ENCODE results near the gene ZNRF3.

Gene ZNRF3

DNA sequence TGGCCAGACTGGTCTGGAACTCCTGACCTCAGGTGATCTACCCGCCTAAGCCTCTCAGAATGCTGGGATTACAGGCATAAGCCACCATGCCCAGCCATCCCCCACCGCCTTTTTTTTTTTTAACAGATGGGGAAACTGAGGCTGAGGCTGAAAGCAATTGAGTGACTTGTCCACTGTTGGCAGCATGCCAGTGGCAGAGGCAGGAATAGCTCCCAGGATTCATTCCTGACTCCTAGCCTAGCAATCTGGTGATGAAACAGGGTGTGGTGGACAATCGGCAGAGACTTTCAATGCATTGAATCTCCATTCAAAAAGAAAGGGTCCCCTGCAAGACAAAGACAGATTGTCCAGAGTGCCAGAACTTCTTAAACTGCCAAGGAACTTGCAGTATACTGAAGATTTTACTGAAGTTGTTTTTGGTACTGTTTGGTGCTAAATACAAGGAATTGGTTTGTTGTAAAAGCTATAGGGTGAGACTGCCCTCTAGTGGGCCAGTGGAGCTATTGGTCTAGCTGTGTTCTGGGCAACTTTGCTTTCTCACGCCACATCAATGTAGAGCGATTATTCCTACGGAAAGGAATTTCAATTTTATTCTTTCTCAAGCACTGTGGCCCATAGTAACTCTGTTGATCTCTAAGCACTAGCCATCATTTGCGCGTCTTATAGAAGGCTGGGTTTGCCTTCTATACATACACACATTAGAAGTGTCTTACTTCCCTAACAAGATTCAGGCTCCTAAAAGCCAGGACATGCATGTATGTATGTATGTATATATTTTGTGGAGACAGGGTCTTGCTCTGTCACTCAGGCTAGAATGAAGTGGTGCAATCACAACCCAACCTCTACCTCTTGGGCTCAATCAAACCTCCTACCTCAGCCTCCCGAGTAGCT is 157.3 kb downstream of the ZNRF3 start:
- DNase-seq, result peak; percentile 76 to 87 (median 78)

DNA sequence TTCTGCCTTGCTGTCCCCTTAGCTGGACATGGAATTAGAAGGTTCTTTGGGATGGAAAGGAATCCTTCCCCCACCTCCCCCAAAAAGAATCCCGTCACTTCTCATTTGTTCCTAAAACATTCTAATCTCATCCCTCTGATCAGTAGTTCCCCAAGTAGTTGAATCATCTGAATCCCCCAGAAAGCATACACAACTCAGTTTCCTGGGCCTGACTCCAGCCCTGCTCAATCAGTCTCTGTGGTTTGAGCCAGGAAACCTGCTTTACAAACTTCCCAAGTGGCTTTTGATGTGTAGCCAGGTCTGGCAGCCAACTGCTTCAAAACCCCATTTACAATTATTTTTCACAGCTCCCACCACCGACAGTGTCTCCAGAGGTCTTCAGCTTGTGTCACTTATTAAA is 158.0 kb downstream of the ZNRF3 start:
- DNase-seq, result no peak

DNA sequence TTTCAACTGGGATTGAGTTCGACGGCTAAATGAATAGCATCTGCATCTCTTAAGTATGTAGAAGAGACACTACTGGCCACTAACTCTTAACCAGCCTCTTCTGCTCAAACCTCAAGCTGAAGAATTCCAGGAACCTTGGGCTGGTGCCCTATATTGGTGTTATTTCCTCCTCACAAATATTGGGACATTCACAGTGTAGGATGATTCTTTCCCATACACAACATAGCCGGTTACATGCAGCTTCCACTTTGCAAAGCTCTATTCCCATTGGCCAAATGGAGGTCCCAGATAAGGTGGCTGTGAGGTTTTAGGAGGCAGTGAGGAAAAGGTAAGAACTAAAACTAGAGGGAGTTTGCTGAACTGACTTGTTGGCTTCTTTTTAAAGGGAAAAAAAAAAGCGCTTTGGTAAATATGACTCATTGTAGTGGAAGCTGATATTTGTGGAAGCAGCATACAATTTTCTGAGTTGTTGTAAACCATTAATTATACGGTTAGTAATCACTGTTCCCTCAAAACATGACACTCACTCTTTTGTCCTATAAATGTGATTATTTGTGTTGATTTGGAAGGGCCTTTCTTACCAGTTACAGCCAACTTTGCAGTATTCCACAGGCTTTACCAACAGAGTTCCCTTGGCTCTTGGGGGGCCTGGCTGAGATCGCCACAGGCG is 160.7 kb downstream of the ZNRF3 start:
- no peak for DNase-seq

DNA sequence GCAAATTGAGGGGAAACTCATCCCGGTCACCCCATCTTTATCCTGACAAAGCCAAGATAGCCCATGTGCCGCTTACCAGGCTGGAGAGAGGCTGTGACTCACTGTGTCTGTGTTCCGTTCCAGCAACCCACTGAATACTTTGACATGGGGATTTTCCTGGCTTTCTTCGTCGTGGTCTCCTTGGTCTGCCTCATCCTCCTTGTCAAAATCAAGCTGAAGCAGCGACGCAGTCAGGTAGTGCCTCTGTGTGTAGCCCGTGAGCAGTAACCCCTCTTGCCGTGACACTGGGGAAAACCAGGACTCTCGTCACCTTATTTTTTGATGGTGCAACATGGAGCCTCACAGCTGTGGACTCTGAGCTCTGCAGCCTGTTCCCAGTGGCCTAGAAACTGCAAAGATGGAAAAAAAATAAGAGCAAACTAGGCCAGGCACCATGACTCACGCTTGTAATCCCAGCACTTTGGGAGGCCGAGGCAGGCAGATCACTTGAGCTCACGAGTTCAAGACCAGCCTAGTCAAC is 161.3 kb downstream of the ZNRF3 start:
- DNase-seq, result no peak

DNA sequence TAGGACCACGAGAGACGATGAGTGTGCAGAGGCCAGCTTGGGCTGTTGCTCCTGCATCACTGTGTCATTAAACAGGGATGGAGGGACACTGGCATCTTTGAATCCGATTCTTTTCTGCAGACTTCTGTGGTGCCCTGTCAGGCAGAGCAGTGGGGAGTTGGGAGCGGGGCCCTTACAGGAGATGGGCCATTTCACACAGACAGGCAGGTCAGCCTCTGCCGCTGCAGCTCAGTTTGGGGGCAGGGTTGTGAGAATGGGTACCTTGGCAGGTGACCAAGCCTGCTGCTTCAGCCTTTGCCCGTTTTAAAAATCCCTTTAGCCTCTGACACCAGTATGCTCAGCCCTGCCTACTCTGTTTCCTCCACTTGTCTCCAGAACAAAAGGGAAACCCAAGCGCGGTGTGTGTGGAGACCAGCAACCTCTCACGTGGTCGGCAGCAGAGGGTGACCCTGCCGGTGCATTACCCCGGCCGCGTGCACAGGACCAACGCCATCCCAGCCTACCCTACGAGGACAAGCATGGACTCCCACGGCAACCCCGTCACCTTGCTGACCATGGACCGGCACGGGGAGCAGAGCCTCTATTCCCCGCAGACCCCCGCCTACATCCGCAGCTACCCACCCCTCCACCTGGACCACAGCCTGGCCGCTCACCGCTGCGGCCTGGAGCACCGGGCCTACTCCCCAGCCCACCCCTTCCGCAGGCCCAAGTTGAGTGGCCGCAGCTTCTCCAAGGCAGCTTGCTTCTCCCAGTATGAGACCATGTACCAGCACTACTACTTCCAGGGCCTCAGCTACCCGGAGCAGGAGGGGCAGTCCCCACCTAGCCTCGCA is 165.7 kb downstream of the ZNRF3 start:
- no peak for DNase-seq

DNA sequence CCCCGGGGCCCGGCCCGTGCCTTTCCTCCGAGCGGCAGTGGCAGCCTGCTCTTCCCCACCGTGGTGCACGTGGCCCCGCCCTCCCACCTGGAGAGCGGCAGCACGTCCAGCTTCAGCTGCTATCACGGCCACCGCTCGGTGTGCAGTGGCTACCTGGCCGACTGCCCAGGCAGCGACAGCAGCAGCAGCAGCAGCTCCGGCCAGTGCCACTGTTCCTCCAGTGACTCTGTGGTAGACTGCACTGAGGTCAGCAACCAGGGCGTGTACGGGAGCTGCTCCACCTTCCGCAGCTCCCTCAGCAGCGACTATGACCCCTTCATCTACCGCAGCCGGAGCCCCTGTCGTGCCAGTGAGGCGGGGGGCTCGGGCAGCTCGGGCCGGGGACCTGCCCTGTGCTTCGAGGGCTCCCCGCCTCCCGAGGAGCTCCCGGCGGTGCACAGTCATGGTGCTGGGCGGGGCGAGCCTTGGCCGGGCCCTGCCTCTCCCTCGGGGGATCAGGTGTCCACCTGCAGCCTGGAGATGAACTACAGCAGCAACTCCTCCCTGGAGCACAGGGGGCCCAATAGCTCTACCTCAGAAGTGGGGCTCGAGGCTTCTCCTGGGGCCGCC is 166.4 kb downstream of the ZNRF3 start:
- no peak for DNase-seq

DNA sequence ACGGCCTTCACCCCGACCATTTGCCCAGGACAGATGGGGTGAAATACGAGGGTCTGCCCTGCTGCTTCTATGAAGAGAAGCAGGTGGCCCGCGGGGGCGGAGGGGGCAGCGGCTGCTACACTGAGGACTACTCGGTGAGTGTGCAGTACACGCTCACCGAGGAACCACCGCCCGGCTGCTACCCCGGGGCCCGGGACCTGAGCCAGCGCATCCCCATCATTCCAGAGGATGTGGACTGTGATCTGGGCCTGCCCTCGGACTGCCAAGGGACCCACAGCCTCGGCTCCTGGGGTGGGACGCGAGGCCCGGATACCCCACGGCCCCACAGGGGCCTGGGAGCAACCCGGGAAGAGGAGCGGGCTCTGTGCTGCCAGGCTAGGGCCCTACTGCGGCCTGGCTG is 167.1 kb downstream of the ZNRF3 start:
- DNase-seq, result no peak

DNA sequence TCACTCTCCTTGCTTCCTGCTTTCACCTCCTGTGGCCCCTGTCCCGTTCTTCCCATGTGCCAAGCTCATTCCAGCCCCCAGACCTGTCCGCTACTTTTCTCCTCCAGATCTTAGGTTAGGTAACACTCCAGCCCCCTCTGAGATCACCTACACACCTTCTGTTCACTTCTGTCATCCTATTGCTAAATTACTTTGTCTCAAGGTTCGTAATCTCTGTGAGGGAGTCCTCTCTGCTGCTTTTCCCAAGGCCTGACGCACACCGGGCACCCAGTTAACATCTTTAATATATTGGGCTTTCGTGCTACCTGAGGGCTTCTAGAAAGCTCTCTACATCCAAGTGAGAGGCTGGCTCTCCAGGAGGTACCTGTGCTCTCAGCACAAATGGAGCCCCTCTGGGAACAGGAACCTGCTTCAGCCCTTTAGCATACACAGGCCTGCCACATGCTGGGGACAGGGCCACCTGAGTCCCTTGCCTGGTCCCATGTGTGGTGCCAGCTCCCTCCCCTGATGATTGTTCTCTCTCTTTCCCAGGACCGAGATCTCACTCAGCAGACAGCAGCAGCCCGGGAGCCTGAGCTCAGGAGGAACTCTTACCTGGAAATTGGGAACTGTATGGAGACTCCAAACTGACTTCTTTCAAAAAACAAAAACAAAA is 169.8 kb downstream of the ZNRF3 start:
- no peak for DNase-seq

DNA sequence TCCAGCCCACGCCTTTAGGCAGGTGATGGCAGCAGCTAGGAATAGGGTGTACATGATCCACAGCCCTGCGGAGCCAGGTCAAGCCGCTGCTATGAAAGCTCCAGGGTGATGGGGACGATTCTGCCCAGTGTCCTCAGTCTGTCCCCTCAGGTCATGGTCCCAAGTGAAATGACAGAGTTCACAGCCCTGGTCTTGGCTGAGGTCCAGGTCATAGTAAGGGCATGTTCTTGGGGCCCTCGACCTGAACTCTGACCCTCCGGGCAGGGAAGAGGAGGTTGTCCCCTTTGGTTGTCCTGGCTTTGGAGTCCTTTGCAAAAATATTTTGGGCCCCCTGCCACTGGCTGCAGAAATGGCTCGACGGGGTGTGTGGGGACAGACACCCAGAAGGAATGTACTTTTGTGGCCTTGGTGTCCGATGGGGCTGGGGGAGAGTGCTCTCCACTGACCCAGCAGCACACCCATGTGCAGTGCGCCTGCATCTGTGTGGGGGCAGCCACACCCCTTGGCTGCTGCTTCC is 170.9 kb downstream of the ZNRF3 start:
- DNase-seq, result no peak

DNA sequence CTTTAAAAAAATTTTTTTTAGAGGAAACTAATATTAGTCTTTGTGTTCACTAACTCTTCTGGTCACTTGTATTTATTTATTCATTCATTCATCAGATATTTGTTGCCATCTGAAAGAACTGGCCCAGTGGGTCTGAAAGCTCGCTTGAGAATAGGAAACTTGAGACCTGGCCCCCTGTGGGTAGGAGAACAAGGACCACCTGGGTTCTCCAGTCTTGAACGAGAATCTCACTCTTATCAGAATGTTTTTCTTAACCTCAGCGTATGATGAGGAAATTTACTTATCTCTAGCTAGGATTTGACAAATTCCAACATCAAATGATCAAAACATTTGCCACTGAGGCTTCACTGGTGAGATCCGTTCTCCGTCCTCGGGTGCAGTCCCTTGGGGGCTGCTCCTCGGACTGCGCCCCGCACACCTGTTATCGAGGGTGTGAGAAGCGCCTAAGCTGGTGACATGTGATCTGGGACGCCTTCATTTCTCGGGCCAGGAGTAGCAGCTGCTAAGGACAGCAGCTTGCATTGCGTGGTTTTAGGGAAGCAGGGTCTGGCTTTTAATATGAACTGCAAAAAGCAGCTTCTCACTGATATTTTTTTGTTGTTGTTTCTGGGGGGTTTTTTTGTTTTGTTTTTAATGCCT is 171.9 kb downstream of the ZNRF3 start:
- no peak for DNase-seq

DNA sequence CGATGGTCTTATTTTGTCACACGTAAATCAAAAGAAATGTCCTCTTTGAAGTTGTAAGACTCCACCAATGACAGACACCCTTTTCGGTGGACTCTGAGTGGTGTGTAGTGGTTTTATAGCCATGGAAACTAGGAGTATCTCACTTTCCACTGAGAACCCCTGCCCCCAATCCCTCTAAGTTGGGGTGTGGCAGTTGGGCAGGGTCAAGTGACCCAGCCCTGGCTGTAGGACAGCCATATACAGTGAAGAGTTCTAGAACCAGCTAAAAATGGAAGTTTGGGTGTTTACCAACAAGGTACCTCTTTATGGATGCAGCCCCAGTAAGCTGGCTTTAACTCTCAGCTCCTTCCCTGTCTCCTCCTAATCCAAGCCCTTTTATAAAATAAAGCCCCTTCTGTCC is 173.1 kb downstream of the ZNRF3 start:
- DNase-seq, result no peak

DNA sequence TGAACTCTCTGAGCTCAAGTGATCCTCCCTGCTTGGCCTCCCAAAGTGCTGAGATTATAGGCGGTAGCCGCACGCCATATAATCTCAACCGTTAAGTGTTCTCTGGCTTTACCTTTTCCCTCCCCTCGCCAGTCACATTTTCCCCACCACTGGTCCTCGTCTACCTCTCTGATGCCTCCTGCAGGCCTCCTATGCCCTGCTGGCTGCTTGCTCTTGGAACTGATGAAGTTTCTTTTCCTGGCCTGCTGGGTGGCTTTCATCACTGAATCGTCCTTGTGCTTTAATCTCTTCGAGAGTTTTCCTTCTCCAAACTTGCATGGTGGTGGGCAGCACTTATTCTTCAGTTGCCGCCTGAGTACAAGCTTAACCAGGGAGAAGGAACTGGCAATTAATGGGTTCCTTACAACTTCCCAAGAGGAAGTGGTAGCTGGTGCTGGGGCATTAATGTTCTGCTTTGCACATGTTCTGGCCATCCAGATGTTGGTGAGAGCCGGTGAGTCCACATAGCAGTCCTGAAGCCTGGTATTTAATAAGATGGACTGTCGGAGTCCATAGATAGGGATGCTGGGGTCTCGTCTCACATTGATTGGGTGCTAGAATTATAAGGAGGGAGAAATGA is 177.0 kb downstream of the ZNRF3 start:
- peak; percentile 15 to 56 (median 50) for DNase-seq

DNA sequence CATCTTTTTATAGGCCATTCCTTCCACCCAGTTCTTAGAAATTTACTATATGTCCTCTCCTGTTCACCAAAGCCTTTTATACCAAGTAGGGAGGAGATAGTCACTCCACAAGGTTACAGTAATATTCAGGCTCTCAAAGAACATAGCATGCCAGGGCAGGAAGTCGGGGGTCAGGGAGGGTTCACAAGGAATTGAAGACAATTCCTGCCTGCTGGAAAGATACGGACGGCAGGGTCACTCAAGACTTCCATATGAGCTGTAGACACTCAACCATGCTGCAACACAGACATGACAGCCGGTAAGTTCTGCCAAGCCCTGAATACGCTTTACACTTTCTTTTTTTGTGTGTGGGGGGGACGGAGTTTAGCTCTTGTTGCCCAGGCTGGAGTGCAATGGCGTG is 177.6 kb downstream of the ZNRF3 start:
- no peak for DNase-seq

DNA sequence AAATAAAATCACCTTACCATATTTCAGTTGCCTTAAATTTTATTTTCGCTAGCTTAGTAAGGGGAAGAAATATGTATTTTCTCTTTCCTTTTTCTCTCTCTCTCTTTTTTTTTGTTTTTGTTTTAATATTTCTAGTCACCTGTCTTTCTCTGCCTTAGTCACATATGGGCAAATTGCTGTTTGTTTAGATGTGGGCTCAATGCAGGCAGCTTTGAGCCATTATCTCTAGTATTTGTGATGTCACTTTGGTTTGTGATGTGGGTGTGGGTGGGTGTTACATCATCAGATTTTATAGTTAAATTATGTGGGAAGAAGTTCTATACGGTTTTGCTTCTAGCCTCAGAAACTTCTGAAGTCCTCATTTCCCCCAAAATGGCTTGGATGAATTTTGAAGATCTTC is 178.4 kb downstream of the ZNRF3 start, which contains the start of gene C22orf31:
TSS of gene C22orf31 (minus strand) at position 59 of the 400 bp plus-strand sequence. CDS start at position 20, 39 bp downstream.
- DNase-seq, result no peak

DNA sequence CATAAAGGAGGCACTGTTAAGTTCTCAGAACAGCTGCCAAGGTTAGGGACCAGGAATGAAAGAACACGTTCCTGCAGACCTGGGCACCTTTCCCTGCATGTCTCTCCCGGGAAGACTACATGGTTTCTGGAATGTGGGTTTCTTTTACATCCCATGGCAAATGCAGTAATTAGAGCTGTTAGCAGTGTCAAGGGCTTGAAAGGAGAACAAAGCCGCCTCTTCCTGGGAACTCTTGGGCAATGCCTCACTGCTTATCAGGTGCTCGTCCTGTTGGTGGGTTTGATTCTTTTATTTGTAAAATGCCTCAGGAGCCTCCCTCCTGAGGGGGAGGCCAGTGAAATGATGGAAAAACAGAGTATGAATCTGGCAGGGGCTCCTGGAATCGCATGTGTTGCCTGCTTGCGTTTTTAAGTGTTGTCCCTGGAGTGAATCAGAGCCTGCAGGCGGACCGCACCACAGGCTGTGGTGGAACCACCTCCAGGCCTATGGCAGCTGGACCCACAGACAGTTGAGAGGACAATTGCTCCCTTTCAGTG is 179.0 kb downstream of the ZNRF3 start:
- DNase-seq, result no peak

DNA sequence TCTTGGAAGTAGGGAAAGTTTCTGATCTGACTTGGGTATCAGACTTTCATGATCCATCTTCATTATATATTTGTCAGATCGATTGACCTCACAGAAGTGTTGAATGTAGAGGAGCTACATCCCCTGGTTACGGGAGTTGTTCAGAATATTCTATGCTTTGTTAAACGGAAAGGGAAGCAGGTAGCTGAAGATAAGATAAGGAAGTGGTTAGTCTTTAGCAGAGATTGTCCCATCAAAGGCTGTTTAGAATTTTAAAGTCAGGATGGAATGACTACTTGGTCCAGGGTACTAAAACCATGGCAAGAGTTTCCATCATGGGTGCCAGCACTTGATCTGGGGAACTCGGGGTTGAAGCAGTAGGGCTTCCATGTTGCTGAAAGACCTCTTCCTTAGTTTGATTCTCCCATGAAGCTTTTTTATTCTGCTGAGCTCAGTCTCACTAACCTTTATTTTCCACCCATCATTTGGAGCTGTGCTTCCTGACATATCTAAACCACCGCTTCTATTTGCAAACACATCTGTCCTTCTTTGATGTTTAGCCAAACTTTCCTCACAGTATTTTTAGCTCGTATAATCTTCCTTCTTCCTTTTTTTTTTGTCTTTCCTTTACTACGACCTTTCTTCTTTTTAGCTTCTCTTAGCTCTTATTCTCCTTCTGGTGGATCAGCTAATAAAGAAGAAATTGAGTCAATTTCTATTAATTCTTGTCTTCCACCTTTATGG is 182.3 kb downstream of the ZNRF3 start:
- DNase-seq, result no peak

DNA sequence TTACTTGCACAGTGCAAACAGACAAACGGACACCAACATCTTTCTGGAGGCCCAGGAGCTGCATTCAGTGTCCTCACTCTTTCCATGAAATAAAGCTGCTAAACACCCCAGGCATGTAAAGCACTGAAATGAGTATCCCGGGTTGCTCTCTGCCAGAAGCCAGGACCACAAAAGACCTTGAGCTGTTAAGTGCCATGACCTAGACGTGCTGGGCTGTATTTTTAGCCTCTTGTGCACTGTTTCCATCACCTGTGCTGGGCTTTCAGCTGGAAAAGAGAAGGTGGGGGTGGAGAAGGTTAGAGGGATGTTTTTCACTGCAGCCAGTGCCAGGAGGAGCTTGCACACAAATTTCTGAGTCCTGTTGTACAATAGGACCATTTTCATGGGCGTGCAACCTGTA is 186.1 kb downstream of the ZNRF3 start:
- DNase-seq, result no peak

DNA sequence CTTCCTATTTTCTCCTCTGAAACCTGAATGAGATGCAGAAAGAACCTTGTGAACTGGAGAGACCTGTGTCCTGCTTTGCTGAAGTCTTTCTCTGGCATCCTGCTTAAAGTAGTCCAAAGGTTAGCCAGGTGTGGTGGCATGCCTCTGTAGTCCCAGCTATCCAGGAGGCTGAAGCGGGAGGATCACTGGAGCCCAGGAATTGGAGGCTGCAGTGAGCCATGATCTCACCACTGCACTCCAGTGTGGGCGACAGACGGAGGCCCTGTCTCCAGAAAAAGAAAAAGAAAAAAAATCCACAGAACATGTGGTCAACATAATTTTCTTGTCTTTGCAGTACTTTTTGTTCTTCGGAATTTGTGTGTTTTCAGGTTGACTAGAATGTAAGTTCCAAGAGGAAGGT is 187.1 kb downstream of the ZNRF3 start:
- no peak for DNase-seq

DNA sequence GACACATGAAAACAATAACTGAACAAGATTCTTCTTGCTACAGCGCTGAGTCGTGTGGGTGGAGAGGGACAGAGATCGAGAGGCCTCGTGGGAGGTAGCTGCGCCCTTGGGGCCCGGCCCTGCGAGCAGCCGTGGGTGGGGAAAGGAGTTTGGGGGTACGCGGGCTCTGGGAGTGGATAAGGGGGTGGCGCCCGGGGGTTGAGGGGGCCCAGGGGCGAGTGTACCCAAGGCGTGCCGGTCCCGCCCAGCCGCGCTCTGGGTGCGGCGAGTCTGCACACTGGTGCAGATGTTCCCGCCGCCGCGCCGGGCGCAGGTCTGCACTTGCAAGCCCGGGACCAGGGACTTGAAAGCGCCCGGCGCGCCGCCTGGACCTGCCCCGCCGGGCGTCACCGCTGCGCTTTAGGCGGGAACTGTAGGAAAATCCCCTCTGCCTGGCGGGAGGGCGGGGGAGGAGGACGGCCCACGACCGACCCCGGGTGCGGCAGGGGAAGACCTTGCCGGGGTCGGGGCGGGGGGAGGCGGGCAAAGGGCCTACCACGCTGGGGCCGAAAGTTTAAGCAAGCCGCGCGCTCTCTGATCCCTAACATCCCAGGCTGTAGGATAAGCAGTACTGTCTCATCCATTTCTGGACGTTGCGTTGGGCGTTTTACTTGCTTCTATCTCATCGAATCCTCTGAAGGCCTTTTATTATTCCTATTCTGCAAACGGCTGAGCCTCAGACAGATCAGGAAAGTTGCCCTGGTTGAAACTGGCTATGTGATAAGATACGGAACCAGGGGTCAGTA is 188.1 kb downstream of the ZNRF3 start:
- DNase-seq, result peak; percentile 24 to 66 (median 38)

Measured in suppressor macrophage (primary cell).